Stimulated activated CD4-positive, alpha-beta T cell treated with anti-CD3 and anti-CD28 coated beads, Interleukin-4, amount 100 ng/mL, for 4 hours (primary cell): ENCODE data around the gene ZNF407.

Experiments used
- DNase-seq, 2 experiments: peaks; one replicate each; pipeline ENCODE4 v3.0.0-alpha.2; 2020

Gene ZNF407

DNA sequence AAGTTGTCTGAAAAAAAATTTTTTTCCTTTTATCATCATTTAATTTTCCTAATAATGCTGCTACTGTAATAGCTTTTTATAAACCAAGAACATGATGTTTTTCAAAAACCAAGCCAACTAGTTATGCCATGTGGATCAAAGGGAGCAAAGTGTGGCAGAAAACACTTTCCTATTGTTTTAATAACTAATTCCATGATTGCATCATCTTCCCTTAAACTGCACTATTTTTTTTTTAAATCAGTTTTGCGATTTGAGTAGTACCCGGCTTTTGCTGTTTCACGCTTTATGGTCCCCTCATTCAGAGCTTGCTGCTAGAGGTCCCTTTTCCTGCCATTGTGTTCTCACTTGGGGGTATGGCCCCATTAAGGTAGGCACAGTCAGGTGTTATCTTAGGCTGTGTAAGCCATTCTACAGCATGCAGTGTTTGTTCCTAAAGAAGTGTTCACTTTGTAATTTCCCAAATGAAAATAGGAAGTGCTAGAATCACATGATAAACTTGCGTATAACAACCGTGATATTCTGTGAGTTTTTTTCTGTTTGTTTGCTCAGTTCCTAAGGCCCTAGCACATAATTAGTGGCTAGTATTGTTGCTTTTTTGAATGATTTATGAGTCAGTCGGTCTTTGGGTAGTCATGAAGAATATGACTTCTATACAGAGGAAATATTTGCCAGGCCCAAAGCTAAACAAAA lies 385.4 kb downstream of the ZNF407 start:
- DNase-seq: no peak

DNA sequence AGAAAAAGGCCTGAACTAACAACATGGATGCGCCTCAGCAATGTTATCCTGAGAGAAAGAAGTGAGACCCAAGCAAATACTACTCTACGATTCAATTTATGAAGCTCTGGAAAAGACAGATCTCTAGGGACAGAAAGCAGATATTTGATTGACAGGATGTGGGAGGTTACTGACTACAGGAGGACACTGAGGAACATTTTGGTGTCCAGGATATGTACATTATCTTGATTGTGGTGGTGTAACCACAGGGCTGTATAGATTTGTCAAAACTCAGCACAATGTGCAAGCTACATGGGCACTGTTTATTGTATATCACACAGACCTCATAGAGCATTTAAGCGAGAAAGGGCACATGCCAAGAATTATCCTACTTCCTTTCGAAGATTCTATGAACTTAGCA lies 391.5 kb downstream of the ZNF407 start:
- DNase-seq: no peak

DNA sequence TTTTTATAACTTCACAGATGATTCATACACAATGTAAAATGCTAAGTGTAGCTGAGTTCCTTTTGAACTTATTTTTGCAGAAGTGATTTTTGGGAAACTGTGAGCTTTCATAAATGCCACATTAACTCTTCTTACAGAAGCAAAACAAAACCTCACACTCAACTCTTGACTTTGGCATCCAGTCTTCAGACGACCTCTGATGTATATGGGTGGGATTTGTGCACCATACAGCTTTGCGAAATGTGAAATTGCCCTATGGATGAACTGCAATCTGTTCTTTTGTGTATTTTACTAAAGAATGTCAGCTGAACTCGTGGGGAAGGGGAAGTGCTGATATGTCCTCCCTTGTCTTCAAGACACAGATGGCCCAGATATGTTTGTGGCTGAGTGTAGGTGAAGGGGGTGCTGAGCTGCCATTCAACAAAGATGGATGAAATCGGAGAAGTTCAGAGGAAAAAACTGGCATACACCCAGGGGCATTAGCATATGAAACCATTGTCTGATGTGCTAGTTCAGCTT lies 393.0 kb downstream of the ZNF407 start:
- no peak for DNase-seq

GRCh38 chr18:74994502-74995418 lies 397.1 kb downstream of the ZNF407 start:
- no peak for DNase-seq

- DNase-seq: no peak
Observed at GRCh38 chr18:74995419-74995736, 397.7 kb downstream of the ZNF407 start.

GRCh38 chr18:74996055-74996454 lies 398.4 kb downstream of the ZNF407 start:
- DNase-seq: no peak

DNA sequence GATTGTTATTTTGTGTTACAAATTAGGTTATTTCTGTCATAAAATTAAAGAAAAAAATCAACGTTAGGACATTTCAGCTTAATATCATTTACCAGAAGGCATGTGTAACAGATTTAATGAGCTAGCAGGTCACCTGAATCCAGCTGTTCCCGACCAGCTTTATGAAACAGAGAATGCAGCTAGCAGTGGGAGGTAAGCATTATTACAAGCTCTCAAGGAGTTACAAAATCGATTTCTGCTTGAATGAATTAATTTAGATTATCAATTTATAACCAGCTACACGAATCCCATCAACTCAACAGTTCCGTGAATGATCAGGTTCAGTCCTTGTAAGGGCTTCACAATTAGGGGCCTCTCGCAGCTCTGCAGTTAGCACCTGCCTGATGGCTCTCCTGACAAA lies 399.3 kb downstream of the ZNF407 start:
- DNase-seq: no peak

GRCh38 chr18:75000920-75001319 lies 403.2 kb downstream of the ZNF407 start:
- DNase-seq: no peak

DNA sequence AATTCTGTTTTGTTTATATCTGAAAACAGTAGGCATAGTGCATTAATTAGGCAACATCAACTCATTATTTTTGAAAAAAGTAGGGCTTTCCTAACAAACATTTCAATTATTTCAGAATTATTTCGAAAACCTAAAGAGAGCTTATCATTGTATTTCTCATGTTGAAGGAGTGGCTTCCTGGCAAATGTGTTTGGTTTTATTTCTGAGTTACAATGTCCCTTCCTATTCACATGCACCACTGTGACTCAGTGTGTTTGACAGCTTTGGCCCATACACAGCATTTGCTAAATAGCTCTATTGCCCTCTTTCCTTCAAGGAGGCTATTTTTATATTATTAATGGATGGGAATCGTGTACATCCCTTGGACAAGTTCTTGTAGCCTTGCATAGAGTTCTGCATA lies 405.4 kb downstream of the ZNF407 start:
- DNase-seq: no peak

DNA sequence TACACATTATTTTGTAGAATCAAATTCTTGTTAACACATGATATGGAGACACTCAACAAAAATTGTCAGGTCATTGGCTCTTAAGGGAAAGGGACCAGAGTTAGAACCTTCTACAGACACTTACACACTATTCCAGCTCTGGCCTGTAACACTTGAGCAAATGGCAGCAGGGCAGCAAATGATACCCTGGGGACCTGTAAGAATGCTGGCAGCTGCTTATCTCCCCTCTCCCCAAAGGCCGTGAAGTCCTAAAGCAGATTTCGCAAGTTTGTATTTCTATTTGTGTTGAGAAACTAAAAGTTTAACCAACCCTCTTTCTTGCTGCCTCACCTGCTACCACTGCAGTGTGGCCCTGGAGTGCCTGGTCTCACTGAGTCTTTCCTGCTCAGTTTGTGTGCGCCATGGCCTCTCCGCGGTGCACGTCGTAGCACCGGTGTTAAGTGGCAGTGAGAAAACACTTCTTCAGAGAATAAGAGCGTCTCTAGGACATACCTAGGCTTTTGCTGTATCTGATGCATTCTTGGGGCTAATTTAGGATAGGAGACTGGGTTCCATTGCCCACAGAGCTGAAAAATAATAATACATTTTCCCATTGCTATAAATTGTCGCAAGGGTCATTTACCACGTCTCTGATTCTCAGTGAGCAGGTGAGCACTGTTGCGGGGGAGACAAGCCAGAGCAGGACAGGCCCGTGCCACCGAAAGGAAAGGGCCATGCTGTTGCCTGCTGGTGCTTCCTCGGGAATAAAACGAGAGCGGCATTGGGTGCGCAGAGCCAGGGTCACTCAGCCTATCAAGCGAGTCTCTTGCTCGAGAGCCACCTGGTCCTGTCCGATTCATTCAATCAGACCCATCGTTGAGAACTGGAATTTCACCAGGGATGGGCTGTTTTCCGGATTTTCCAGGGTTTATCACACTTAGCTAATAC lies 406.4 kb downstream of the ZNF407 start:
- no peak for DNase-seq

DNA sequence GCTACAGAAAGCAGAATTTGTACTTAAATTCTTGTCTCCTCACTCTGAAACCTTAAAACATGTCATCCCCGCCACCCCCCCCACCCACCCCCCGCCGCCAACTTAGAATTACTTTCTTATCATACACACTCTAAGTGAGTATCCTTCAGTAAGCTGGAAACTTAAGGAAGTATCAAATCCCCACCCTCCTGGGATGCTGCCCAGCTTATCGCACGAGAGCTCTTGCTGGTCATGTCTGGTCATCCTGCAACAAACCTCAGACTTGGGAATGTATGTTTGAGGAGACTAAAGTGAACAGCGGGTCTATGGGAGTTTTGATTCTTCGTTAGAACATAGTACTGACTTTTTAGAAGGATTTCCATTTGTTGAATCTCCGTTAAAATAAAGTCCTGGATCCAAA lies 408.0 kb downstream of the ZNF407 start:
- DNase-seq: no peak

DNA sequence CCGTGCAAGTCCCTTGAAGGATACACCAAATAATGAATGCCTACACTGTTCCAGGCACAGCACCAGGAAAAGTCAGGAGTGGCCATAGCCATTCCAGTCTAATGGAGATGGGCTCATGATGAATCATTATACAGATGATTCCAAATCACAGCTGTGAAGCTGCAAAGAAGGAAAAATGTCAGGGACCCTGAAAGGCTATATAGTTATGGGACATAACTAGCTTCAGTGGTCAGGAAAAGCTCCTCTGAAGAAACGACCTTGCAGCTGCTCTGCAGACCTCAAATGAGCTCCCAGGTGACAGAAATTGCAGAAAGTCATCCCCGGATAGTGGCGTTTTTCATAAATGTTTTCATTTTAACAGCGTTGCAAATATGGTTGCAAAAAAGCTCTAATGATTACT lies 410.5 kb downstream of the ZNF407 start:
- no peak for DNase-seq

- DNase-seq: no peak
Observed at GRCh38 chr18:75009296-75009695, 411.6 kb downstream of the ZNF407 start.

DNA sequence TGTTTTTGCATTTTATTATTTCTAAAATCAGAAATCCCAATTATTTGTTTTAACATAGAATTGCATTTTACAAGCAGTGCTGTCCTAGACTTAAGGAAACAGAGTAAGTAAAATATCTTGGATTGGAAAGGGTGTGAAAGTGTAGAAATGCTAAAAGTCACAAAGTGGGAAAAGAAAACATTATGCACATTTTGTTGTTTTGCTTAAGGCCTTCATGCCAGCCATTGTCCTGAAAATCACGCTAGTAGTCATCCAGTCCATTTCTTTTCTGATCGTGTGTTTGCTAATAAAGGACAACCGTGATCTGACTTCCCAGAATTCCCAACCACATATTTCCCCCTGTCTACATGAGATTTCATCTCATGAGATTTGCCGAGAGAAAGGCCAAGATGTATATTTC lies 412.2 kb downstream of the ZNF407 start:
- no peak for DNase-seq

GRCh38 chr18:75010278-75010677 lies 412.6 kb downstream of the ZNF407 start:
- no peak for DNase-seq

- DNase-seq: no peak
Observed at GRCh38 chr18:75010689-75011088, 413.0 kb downstream of the ZNF407 start.

DNA sequence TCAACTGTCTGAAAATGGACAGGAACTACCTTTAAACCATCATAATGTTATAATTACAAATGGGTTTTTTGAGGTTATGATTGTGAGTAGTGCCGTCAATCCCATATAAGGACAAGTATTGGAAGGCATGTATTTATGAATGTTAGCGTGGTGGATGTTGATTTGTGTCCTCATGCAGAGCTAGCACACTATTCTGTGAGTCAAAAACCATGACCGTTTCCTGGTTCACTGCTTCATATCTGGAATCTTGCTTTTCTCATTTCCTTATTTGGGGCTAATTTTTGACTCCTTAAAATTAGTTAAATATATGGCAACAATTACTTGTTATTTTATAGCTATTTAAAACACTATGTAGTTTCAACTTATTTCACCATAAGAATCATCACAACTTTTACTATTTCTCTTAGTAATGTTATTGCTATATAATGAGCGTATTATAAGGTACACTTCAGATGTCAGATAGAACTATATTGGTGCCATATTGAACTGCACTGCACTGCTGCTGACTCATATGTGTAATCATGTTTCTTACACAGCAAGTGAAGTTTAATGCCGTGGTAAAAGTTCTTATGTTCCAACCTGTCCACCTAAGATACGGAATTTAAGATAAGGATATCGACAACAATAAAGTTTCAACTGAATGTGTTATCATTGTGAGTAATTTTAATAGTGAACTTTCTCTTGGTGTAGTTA lies 418.5 kb downstream of the ZNF407 start:
- DNase-seq: no peak

DNA sequence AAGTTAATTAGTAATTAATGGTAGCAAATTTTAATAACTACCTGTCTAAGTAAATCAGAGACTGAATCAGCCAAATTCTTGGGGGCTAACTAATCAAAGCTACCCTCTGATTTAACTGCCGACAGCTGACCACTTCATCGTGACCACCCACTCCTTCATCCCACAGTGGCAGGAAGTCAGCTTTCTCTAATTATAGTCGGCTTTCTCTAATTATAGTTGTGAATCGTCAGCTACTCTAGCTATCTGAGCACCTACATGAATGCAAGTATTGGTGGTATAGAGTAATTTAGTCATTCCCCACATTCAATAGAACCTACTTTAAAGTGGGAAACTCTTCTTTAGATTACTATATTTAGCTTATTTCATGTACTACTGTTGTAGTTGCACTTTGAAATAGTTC lies 425.8 kb downstream of the ZNF407 start:
- DNase-seq: no peak

GRCh38 chr18:75024871-75025270 lies 427.2 kb downstream of the ZNF407 start:
- no peak for DNase-seq

DNA sequence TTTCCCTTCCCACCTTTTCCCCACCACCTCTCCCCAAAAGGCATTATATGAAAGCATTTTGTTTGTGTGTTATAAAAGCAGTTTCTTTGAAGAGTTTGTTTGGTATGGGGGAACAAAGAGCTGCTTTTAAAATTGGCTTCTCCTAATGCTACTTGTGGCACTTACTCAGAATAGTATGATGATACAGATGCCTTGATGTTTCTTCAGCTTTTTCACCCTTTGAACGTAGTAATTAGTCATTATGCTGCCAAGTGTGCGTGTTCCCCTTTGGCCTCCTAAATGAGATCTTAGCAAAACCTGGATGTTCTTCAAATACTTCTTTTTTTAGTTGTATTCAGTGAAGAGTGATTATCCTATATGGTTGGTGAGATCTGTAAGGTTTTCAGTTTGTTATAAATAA lies 427.9 kb downstream of the ZNF407 start:
- DNase-seq: no peak

DNA sequence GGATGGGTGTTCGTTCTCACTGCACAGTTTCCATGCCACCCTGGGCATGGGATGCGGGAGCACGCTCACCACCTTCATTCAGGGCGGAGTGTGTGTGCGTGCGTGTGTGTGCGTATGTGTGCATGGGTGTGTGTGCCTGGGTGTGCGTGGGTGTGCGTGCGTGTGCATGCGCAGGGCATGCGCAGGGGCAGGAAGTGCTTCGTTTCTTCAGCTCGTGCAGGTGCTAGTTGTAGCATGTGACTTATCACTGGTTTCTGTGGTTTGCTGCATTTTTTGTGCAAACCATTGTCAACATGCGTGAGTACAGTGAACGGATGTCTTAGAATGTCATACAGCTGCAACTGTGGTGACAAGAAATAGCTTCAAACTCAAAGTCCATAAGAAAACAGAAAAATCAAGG lies 431.8 kb downstream of the ZNF407 start:
- DNase-seq: peak in 1 of 2 experiments; percentile 9

- no peak for DNase-seq
Observed at GRCh38 chr18:75031717-75032317, 434.1 kb downstream of the ZNF407 start.
